Ovary (tissue), 3 donors: ENCODE results near the gene JUNB.

Source experiments
- CTCF ChIP-seq, 3 donors: fragments of 450-650 bp in 2 of 3; fragments of 200-600 bp in 1 of 3; IDR thresholded peaks; one replicate each; pipeline versions ENCODE4 v1.5.1 to v1.8.0; 2016 to 2022; ENCODE audit warnings: antibody characterized with exemption in 3 of 3, mild to moderate bottlenecking in 1 of 3
- POLR2A ChIP-seq: fragments of 450-650 bp; IDR thresholded peaks from one replicate; pipeline ENCODE4 v1.6.1; 2017; ENCODE audit warnings: antibody characterized with exemption, mild to moderate bottlenecking, moderate library complexity
- donor health status: DM: no; HTN: no; CAD: no.

DNA sequence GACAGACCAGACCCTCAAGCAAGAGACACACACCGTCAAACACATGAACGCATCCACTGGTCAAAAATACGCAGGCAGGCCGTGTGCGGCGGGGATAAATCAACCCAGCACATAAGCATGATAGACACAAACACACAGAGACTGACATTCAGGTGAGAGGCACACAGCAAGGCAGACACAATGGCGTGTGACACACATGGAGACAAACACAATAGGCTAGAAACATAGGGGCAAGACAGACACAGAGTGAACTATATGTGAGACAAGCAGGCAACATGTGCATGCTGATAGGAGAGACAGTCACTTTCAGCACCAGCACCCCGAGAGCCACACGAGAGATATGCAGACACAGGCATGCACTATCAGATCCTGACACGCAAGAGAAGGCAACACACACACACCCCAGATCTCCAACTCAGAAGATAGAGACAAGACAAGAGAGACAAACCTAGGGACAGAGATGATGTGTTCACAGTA lies 6.9 kb upstream of the JUNB start:
- TF ChIP-seq CTCF (IDR thresholded peaks at IDR 0.05) (no peak), POLR2A (no peak)
